HEK293 (cell line): ENCODE results near the gene FAHD2A.

ENCODE experiments used
- CTCF ChIA-PET: fragments of 350-600 bp; formaldehyde crosslinking; extraction: SDS; loops from one replicate; lab custom pipeline; 2021; ENCODE audit warnings: antibody characterized with exemption; lab: Yijun Ruan, JAX
- POLR2A ChIA-PET: fragments of 300-600 bp; formaldehyde crosslinking; extraction: SDS; loops from one replicate; lab custom pipeline; 2020; ENCODE audit warnings: antibody characterized with exemption, inconsistent platforms; lab: Yijun Ruan, JAX
- H3K27ac ChIP-seq: fragments of 200-500 bp; sonication (Bioruptor generic); 2 replicates; pipeline ENCODE4 v1.5.1; 2014; ENCODE audit warnings: low read depth, low read length, control low read depth, inconsistent platforms; ENCODE audit errors: extremely low read depth
- H3K36me3 ChIP-seq, 2 experiments: fragments of 200-500 bp in 1 of 2; sonication (Bioruptor generic) in 1 of 2; 1 replicate in 1 of 2; 2 replicates in 1 of 2; pipeline ENCODE4 v1.5.1; 2014 to 2017; ENCODE audit warnings: inconsistent platforms in 2 of 2, low read length in 2 of 2; ENCODE audit not compliant: control insufficient read depth in 2 of 2, insufficient read depth in 1 of 2
- H3K4me1 ChIP-seq: fragments of 200-500 bp; sonication (Bioruptor generic); 2 replicates; pipeline ENCODE4 v1.5.1; 2014; ENCODE audit warnings: mild to moderate bottlenecking, low read length, inconsistent platforms; ENCODE audit not compliant: control insufficient read depth, insufficient read depth
- H3K4me3 ChIP-seq: 2 replicates; pipeline ENCODE4 v1.5.1; 2011; ENCODE audit warnings: low read depth, mild to moderate bottlenecking, control low read depth, low read length, moderate library complexity
- H3K9me3 ChIP-seq: fragments of 200-500 bp; sonication (Bioruptor generic); 2 replicates; pipeline ENCODE4 v1.5.1; 2014; ENCODE audit warnings: low read depth, low read length, inconsistent platforms; ENCODE audit not compliant: control insufficient read depth, insufficient read depth
- BCL11B ChIP-seq: fragments of 450-650 bp; formaldehyde crosslinking; IDR thresholded peaks from 2 replicates; pipeline ENCODE4 v1.5.1; 2016; ENCODE audit warnings: low read depth, missing biosample characterization, missing genetic modification characterization
- GLI4 ChIP-seq: fragments of 450-650 bp; formaldehyde crosslinking; IDR thresholded peaks from 2 replicates; pipeline ENCODE4 v1.5.1; 2016; ENCODE audit warnings: missing biosample characterization, missing genetic modification characterization
- GLIS1 ChIP-seq: fragments of 450-650 bp; formaldehyde crosslinking; IDR thresholded peaks from 2 replicates; pipeline ENCODE4 v1.5.1; 2016; ENCODE audit warnings: missing biosample characterization, missing genetic modification characterization
- HOXD13 ChIP-seq: sonication (generic); formaldehyde crosslinking; IDR thresholded peaks from 2 replicates; pipeline ENCODE4 v1.8.0; 2022; ENCODE audit warnings: missing genetic modification reagents, borderline replicate concordance
- KLF1 ChIP-seq: fragments of 450-650 bp; formaldehyde crosslinking; IDR thresholded peaks from 2 replicates; pipeline ENCODE4 v1.5.1; 2016; ENCODE audit warnings: missing biosample characterization, missing genetic modification characterization
- ZBTB48 ChIP-seq: fragments of 450-650 bp; formaldehyde crosslinking; IDR thresholded peaks from 2 replicates; pipeline ENCODE4 v1.5.1; 2016; ENCODE audit warnings: missing biosample characterization, missing genetic modification characterization
- ZNF174 ChIP-seq: fragments of 450-650 bp; formaldehyde crosslinking; IDR thresholded peaks from 2 replicates; pipeline ENCODE4 v1.5.0; 2017; ENCODE audit warnings: missing biosample characterization, mild to moderate bottlenecking, missing genetic modification characterization
- ZNF211 ChIP-seq: fragments of 450-650 bp; formaldehyde crosslinking; IDR thresholded peaks from 2 replicates; pipeline ENCODE4 v1.5.1; 2016; ENCODE audit warnings: low read depth, missing biosample characterization, missing genetic modification characterization
- ZNF214 ChIP-seq: fragments of 450-650 bp; formaldehyde crosslinking; IDR thresholded peaks from 2 replicates; pipeline ENCODE4 v1.5.1; 2017; ENCODE audit warnings: missing biosample characterization, mild to moderate bottlenecking, missing genetic modification characterization, borderline replicate concordance
- ZNF558 ChIP-seq: fragments of 450-650 bp; formaldehyde crosslinking; IDR thresholded peaks from 2 replicates; pipeline ENCODE4 v1.5.1; 2016; ENCODE audit warnings: missing biosample characterization, missing genetic modification characterization
- ZNF768 ChIP-seq: fragments of 450-650 bp; formaldehyde crosslinking; IDR thresholded peaks from 2 replicates; pipeline ENCODE4 v1.5.1; 2018; ENCODE audit warnings: missing biosample characterization, mild to moderate bottlenecking, missing genetic modification characterization
- ZNF776 ChIP-seq: fragments of 450-650 bp; formaldehyde crosslinking; IDR thresholded peaks from 2 replicates; pipeline ENCODE4 v1.5.0; 2017; ENCODE audit warnings: missing biosample characterization, missing genetic modification characterization, borderline replicate concordance
- ZNF830 ChIP-seq: fragments of 450-650 bp; IDR thresholded peaks from 2 replicates; pipeline ENCODE4 v1.5.0; 2018; ENCODE audit warnings: missing biosample characterization, missing genetic modification characterization, low read depth, mild to moderate bottlenecking, moderate library complexity
- TF ChIP-seq, protein P1 (sequence below): fragments of 450-650 bp; formaldehyde crosslinking; conservative IDR thresholded peaks from 2 replicates; pipeline ENCODE4 v1.5.1; 2016; ENCODE audit warnings: low read depth, missing biosample characterization, missing genetic modification characterization
- TF ChIP-seq, protein P2 (sequence below): fragments of 450-650 bp; formaldehyde crosslinking; IDR thresholded peaks from 2 replicates; pipeline ENCODE4 v1.5.1; 2016; ENCODE audit warnings: missing biosample characterization, missing genetic modification characterization
- TF ChIP-seq, protein P3 (sequence below): fragments of 450-650 bp; formaldehyde crosslinking; IDR thresholded peaks from 2 replicates; pipeline ENCODE4 v1.5.1; 2016; ENCODE audit warnings: missing biosample characterization, missing genetic modification characterization
- TF ChIP-seq, protein P4 (sequence below): fragments of 450-650 bp; IDR thresholded peaks from 2 replicates; pipeline ENCODE4 v1.5.1; 2018; ENCODE audit warnings: missing biosample characterization, missing genetic modification characterization
- TF ChIP-seq, protein P5 (sequence below): fragments of 450-650 bp; formaldehyde crosslinking; IDR thresholded peaks from 2 replicates; pipeline ENCODE4 v1.5.1; 2017; ENCODE audit warnings: missing biosample characterization, mild to moderate bottlenecking, missing genetic modification characterization, moderate library complexity
- TF ChIP-seq, protein P6 (sequence below): fragments of 450-650 bp; formaldehyde crosslinking; IDR thresholded peaks from 2 replicates; pipeline ENCODE4 v1.5.1; 2016; ENCODE audit warnings: missing biosample characterization, missing genetic modification characterization

FAHD2A gene

DNA sequence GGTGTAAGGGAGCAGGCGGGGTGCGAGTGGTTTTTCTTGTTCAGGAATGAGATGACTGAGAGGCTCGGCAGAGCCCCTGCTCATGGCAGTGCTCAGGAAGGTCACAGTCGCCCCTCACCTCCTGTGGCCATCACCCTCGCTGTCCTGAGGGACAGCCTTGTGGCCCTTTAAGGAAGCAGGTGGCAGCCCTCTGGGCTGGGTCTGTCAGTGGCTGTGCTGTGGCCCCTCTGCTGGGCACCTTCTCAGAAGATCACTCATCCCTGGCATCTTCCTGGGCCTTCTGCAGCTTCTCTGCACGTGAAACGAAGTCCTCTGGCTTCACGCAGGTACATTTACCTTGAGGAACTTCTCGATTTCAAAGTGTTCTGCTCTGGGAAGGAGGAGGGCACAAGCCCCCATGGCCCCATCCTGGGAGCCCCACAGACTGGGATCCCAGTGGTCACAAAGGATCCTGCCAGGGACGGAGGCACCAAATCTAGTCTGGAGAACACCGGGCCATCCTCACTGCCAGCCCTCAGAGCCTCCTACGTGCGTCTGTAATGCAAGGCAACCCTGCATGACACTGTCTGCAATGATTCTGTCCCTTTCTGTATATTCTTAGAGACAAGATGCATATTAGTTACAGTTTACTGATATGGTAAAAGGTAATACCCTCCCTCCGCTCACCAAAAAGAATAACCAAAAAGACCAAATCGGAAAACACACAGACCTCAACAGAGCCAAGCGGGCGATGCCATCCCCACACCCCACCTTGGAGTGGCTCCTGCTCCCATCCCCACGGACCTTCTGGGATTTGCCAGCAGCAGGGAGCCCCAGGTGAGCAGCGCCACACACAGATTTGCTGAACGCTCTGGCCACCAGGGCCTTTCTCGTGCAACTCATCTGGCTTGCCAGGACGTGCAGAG is 25.9 kb upstream of the FAHD2A start:
- Histone ChIP-seq H3K27ac (no peak overlapping the region), H3K36me3 (no peaks in the 10 kb centered on the region), H3K4me3 (no peak overlapping the region), H3K9me3 (no peaks in the 10 kb centered on the region), H3K4me1 (no peaks in the 10 kb centered on the region)
- no peak for TF ChIP-seq ZNF830
- TF ChIP-seq, protein P1, sequence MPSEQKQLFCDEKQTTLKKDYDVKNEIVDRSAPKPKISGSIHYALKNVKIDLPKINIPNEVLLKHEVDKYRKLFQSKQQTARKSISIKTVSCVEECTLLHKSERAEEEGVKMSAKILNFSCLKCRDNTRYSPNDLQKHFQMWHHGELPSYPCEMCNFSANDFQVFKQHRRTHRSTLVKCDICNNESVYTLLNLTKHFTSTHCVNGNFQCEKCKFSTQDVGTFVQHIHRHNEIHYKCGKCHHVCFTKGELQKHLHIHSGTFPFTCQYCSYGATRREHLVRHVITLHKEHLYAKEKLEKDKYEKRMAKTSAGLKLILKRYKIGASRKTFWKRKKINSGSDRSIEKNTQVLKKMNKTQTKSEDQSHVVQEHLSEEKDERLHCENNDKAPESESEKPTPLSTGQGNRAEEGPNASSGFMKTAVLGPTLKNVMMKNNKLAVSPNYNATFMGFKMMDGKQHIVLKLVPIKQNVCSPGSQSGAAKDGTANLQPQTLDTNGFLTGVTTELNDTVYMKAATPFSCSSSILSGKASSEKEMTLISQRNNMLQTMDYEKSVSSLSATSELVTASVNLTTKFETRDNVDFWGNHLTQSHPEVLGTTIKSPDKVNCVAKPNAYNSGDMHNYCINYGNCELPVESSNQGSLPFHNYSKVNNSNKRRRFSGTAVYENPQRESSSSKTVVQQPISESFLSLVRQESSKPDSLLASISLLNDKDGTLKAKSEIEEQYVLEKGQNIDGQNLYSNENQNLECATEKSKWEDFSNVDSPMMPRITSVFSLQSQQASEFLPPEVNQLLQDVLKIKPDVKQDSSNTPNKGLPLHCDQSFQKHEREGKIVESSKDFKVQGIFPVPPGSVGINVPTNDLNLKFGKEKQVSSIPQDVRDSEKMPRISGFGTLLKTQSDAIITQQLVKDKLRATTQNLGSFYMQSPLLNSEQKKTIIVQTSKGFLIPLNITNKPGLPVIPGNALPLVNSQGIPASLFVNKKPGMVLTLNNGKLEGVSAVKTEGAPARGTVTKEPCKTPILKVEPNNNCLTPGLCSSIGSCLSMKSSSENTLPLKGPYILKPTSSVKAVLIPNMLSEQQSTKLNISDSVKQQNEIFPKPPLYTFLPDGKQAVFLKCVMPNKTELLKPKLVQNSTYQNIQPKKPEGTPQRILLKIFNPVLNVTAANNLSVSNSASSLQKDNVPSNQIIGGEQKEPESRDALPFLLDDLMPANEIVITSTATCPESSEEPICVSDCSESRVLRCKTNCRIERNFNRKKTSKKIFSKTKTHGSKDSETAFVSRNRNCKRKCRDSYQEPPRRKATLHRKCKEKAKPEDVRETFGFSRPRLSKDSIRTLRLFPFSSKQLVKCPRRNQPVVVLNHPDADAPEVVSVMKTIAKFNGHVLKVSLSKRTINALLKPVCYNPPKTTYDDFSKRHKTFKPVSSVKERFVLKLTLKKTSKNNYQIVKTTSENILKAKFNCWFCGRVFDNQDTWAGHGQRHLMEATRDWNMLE (tag by site-specific recombination), result no peak
- TF ChIP-seq, protein P2, sequence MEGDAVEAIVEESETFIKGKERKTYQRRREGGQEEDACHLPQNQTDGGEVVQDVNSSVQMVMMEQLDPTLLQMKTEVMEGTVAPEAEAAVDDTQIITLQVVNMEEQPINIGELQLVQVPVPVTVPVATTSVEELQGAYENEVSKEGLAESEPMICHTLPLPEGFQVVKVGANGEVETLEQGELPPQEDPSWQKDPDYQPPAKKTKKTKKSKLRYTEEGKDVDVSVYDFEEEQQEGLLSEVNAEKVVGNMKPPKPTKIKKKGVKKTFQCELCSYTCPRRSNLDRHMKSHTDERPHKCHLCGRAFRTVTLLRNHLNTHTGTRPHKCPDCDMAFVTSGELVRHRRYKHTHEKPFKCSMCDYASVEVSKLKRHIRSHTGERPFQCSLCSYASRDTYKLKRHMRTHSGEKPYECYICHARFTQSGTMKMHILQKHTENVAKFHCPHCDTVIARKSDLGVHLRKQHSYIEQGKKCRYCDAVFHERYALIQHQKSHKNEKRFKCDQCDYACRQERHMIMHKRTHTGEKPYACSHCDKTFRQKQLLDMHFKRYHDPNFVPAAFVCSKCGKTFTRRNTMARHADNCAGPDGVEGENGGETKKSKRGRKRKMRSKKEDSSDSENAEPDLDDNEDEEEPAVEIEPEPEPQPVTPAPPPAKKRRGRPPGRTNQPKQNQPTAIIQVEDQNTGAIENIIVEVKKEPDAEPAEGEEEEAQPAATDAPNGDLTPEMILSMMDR (tag by site-specific recombination), result no peak
- TF ChIP-seq ZNF174 (tag by site-specific recombination), result no peak
- TF ChIP-seq HOXD13 (CRISPR knock-in tag), result no peak
- TF ChIP-seq, protein P3, sequence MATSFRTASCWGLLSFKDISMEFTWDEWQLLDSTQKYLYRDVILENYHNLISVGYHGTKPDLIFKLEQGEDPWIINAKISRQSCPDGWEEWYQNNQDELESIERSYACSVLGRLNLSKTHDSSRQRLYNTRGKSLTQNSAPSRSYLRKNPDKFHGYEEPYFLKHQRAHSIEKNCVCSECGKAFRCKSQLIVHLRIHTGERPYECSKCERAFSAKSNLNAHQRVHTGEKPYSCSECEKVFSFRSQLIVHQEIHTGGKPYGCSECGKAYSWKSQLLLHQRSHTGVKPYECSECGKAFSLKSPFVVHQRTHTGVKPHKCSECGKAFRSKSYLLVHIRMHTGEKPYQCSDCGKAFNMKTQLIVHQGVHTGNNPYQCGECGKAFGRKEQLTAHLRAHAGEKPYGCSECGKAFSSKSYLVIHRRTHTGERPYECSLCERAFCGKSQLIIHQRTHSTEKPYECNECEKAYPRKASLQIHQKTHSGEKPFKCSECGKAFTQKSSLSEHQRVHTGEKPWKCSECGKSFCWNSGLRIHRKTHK (tag by site-specific recombination), result no peak
- TF ChIP-seq KLF1, result no peak
- TF ChIP-seq GLIS1 (tag by site-specific recombination), result no peak
- TF ChIP-seq ZNF768 (tag by site-specific recombination), result no peak
- TF ChIP-seq, protein P4, sequence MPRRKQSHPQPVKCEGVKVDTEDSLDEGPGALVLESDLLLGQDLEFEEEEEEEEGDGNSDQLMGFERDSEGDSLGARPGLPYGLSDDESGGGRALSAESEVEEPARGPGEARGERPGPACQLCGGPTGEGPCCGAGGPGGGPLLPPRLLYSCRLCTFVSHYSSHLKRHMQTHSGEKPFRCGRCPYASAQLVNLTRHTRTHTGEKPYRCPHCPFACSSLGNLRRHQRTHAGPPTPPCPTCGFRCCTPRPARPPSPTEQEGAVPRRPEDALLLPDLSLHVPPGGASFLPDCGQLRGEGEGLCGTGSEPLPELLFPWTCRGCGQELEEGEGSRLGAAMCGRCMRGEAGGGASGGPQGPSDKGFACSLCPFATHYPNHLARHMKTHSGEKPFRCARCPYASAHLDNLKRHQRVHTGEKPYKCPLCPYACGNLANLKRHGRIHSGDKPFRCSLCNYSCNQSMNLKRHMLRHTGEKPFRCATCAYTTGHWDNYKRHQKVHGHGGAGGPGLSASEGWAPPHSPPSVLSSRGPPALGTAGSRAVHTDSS (tag by site-specific recombination), result no peak
- TF ChIP-seq ZBTB48 (tag by site-specific recombination), result no peak
- TF ChIP-seq, protein P5, sequence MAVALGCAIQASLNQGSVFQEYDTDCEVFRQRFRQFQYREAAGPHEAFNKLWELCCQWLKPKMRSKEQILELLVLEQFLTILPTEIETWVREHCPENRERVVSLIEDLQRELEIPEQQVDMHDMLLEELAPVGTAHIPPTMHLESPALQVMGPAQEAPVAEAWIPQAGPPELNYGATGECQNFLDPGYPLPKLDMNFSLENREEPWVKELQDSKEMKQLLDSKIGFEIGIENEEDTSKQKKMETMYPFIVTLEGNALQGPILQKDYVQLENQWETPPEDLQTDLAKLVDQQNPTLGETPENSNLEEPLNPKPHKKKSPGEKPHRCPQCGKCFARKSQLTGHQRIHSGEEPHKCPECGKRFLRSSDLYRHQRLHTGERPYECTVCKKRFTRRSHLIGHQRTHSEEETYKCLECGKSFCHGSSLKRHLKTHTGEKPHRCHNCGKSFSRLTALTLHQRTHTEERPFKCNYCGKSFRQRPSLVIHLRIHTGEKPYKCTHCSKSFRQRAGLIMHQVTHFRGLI (tag by site-specific recombination), result no peak
- TF ChIP-seq GLI4, result no peak
- no peak for TF ChIP-seq ZNF211
- TF ChIP-seq ZNF558 (tag by site-specific recombination), result no peak
- TF ChIP-seq ZNF214 (tag by site-specific recombination), result no peak
- no peak for TF ChIP-seq BCL11B (tag by site-specific recombination)
- TF ChIP-seq, protein P6, sequence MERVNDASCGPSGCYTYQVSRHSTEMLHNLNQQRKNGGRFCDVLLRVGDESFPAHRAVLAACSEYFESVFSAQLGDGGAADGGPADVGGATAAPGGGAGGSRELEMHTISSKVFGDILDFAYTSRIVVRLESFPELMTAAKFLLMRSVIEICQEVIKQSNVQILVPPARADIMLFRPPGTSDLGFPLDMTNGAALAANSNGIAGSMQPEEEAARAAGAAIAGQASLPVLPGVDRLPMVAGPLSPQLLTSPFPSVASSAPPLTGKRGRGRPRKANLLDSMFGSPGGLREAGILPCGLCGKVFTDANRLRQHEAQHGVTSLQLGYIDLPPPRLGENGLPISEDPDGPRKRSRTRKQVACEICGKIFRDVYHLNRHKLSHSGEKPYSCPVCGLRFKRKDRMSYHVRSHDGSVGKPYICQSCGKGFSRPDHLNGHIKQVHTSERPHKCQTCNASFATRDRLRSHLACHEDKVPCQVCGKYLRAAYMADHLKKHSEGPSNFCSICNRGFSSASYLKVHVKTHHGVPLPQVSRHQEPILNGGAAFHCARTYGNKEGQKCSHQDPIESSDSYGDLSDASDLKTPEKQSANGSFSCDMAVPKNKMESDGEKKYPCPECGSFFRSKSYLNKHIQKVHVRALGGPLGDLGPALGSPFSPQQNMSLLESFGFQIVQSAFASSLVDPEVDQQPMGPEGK (tag by site-specific recombination), result no peak
- no peak for TF ChIP-seq ZNF776 (tag by site-specific recombination)
- CTCF ChIA-PET, result interaction anchor here (0.5 kb wide), 1 partner anchor 124 kb away, joined by 3 read pairs; no protein-coding TSS in a partner anchor
- POLR2A ChIA-PET, result no interaction called here
